CD4-positive, alpha-beta T cell treated with Interleukin-1 beta for 1 hour (primary cell): ENCODE results near the gene TUBA1C.
"Not testable (repeated sequence)": the region's sequence is repeated elsewhere in the genome, so short reads cannot be mapped to it uniquely, and the experiment has no call there.

Source experiments
- DNase-seq, 2 donors: peaks; one replicate each; pipeline ENCODE4 v3.0.0-alpha.2; 2020 to 2022

The TUBA1C gene

GRCh38 chr12:49314811-49315210, 49.9 kb downstream of the TUBA1C start:
- no peak for DNase-seq

GRCh38 chr12:49317118-49317517, 52.2 kb downstream of the TUBA1C start:
- DNase-seq, result not testable (repeated sequence)

GRCh38 chr12:49320411-49321103, 55.7 kb downstream of the TUBA1C start:
- not testable (repeated sequence) for DNase-seq

GRCh38 chr12:49322367-49322707, 57.5 kb downstream of the TUBA1C start:
- no peak for DNase-seq

- DNase-seq, result peak; percentile 97 to 99
Measured at GRCh38 chr12:49322708-49323523, 58.0 kb downstream of the TUBA1C start, which contains the start of gene TROAP. TSS of gene TROAP (plus strand) at chr12:49323255. CDS start at chr12:49323609, 354 bp downstream.

- no peak for DNase-seq
Measured at GRCh38 chr12:49323524-49324097, 58.7 kb downstream of the TUBA1C start.
